T-helper 1 cell treated with Interleukin-12 subunit alpha and Interleukin-12 subunit beta and Interleukin-4 antibody, amounts not matched to agents 30 μg/mL and 1 μg/mL, for 36 hours (primary cell): ENCODE results near the gene LCN1.
"Not testable (repeated sequence)": the region's sequence is repeated elsewhere in the genome, so short reads cannot be mapped to it uniquely, and the experiment has no call there.

Experiments
- H3K27ac Mint-ChIP-seq: one replicate; pipeline ENCODE4 v1.8.0; 2021; ENCODE audit warnings: mild to moderate bottlenecking, mixed read lengths
- H3K27me3 Mint-ChIP-seq: one replicate; pipeline ENCODE4 v1.8.0; 2021; ENCODE audit warnings: low read depth, mixed read lengths
- H3K36me3 Mint-ChIP-seq: one replicate; pipeline ENCODE4 v1.8.0; 2021; ENCODE audit warnings: low read depth, mixed read lengths
- H3K4me1 Mint-ChIP-seq: one replicate; pipeline ENCODE4 v1.8.0; 2021; ENCODE audit warnings: low read depth, mixed read lengths
- H3K4me3 Mint-ChIP-seq: one replicate; pipeline ENCODE4 v1.8.0; 2021; ENCODE audit warnings: mild to moderate bottlenecking, moderate library complexity, mixed read lengths
- H3K9me3 Mint-ChIP-seq: one replicate; pipeline ENCODE4 v1.8.0; 2021; ENCODE audit warnings: mixed read lengths

LCN1 gene

GRCh38 chr9:135534826-135535225, 13.6 kb downstream of the LCN1 start:
- H3K4me1 Mint-ChIP-seq, H3K27me3 Mint-ChIP-seq, H3K9me3 Mint-ChIP-seq, H3K27ac Mint-ChIP-seq, H3K36me3 Mint-ChIP-seq, H3K4me3 Mint-ChIP-seq: not testable (repeated sequence)

- not testable (repeated sequence) for H3K4me1 Mint-ChIP-seq, H3K36me3 Mint-ChIP-seq, H3K27me3 Mint-ChIP-seq, H3K9me3 Mint-ChIP-seq, H3K4me3 Mint-ChIP-seq, H3K27ac Mint-ChIP-seq
Observed at GRCh38 chr9:135535631-135536030, 14.4 kb downstream of the LCN1 start.

GRCh38 chr9:135536216-135536615, 15.0 kb downstream of the LCN1 start:
- Mint-ChIP-seq H3K27ac (no peak overlapping the region), H3K9me3 (no peaks in the 10 kb centered on the region), H3K4me1 (no peaks in the 10 kb centered on the region), H3K36me3 (no peaks in the 10 kb centered on the region), H3K4me3 (no peak overlapping the region), H3K27me3 (peaks cover 4% of the 10 kb centered on the region)

GRCh38 chr9:135543262-135543894, 22.1 kb downstream of the LCN1 start:
- not testable (repeated sequence) for H3K9me3 Mint-ChIP-seq, H3K27me3 Mint-ChIP-seq, H3K4me3 Mint-ChIP-seq, H3K4me1 Mint-ChIP-seq, H3K27ac Mint-ChIP-seq, H3K36me3 Mint-ChIP-seq

GRCh38 chr9:135544981-135545635, 23.9 kb downstream of the LCN1 start:
- H3K27me3 Mint-ChIP-seq: peaks cover 7% of the 10 kb centered on the region
- H3K36me3 Mint-ChIP-seq: no peaks in the 10 kb centered on the region
- no peaks in the 10 kb centered on the region for H3K4me1 Mint-ChIP-seq
- H3K4me3 Mint-ChIP-seq: no peak overlapping the region
- H3K27ac Mint-ChIP-seq: no peak overlapping the region
- H3K9me3 Mint-ChIP-seq: no peaks in the 10 kb centered on the region

- not testable (repeated sequence) for H3K4me3 Mint-ChIP-seq, H3K9me3 Mint-ChIP-seq, H3K27ac Mint-ChIP-seq, H3K27me3 Mint-ChIP-seq, H3K4me1 Mint-ChIP-seq, H3K36me3 Mint-ChIP-seq
Observed at GRCh38 chr9:135545646-135546176, 24.5 kb downstream of the LCN1 start, which contains the start of gene OBP2A. Gene OBP2A, plus strand, starts transcription at chr9:135546126. Its CDS starts 55 bp downstream, at chr9:135546181.

- not testable (repeated sequence) for H3K27me3 Mint-ChIP-seq, H3K4me1 Mint-ChIP-seq, H3K4me3 Mint-ChIP-seq, H3K27ac Mint-ChIP-seq, H3K36me3 Mint-ChIP-seq, H3K9me3 Mint-ChIP-seq
Observed at GRCh38 chr9:135546792-135547617, 25.8 kb downstream of the LCN1 start.

GRCh38 chr9:135547756-135548736, 26.8 kb downstream of the LCN1 start:
- H3K4me1 Mint-ChIP-seq: no peaks in the 10 kb centered on the region
- H3K9me3 Mint-ChIP-seq: no peaks in the 10 kb centered on the region
- H3K4me3 Mint-ChIP-seq: no peak overlapping the region
- H3K36me3 Mint-ChIP-seq: no peaks in the 10 kb centered on the region
- no peak overlapping the region for H3K27ac Mint-ChIP-seq
- H3K27me3 Mint-ChIP-seq: peaks cover 7% of the 10 kb centered on the region

- not testable (repeated sequence) for H3K27me3 Mint-ChIP-seq, H3K4me1 Mint-ChIP-seq, H3K9me3 Mint-ChIP-seq, H3K27ac Mint-ChIP-seq, H3K4me3 Mint-ChIP-seq, H3K36me3 Mint-ChIP-seq
Observed at GRCh38 chr9:135549478-135550343, 28.5 kb downstream of the LCN1 start.

- Mint-ChIP-seq H3K27me3 (no peaks in the 10 kb centered on the region), H3K27ac (no peak overlapping the region), H3K36me3 (no peaks in the 10 kb centered on the region), H3K4me3 (no peak overlapping the region), H3K9me3 (no peaks in the 10 kb centered on the region), H3K4me1 (no peaks in the 10 kb centered on the region)
Observed at GRCh38 chr9:135550344-135550918, 29.2 kb downstream of the LCN1 start.

- Mint-ChIP-seq H3K4me3 (no peak overlapping the region), H3K27me3 (no peaks in the 10 kb centered on the region), H3K36me3 (no peaks in the 10 kb centered on the region), H3K9me3 (no peaks in the 10 kb centered on the region), H3K27ac (no peak overlapping the region), H3K4me1 (no peaks in the 10 kb centered on the region)
Observed at GRCh38 chr9:135551031-135551430, 29.8 kb downstream of the LCN1 start.

- no peaks in the 10 kb centered on the region for H3K4me1 Mint-ChIP-seq
- no peak overlapping the region for H3K27ac Mint-ChIP-seq
- H3K27me3 Mint-ChIP-seq: no peaks in the 10 kb centered on the region
- H3K9me3 Mint-ChIP-seq: no peaks in the 10 kb centered on the region
- H3K36me3 Mint-ChIP-seq: no peaks in the 10 kb centered on the region
- no peak overlapping the region for H3K4me3 Mint-ChIP-seq
Observed at GRCh38 chr9:135551456-135551855, 30.2 kb downstream of the LCN1 start.

- Mint-ChIP-seq H3K27ac (no peak overlapping the region), H3K9me3 (no peaks in the 10 kb centered on the region), H3K4me1 (no peaks in the 10 kb centered on the region), H3K27me3 (no peaks in the 10 kb centered on the region), H3K36me3 (no peaks in the 10 kb centered on the region), H3K4me3 (no peak overlapping the region)
Observed at GRCh38 chr9:135552021-135552697, 30.9 kb downstream of the LCN1 start.
